Breast epithelium (tissue), 4 donors: ENCODE results near the gene CRYGN. TPM values are rescaled to one million over a fixed set of nuclear protein-coding genes. Genes with fewer than 3 reads are reported as not detected.

Experiments
- DNase-seq, 2 donors: peaks; one replicate each; pipeline ENCODE4 v3.0.0-alpha.2; 2019; ENCODE audit warnings: low spot score in 2 of 2
- H3K27ac ChIP-seq, 2 donors: fragments of 200-600 bp; sonication (generic) in 1 of 2; one replicate each; pipeline ENCODE4 v1.5.1; 2016 to 2019; ENCODE audit warnings: mild to moderate bottlenecking in 1 of 2
- H3K27me3 ChIP-seq, 2 donors: fragments of 200-600 bp; sonication (generic) in 1 of 2; one replicate each; pipeline versions ENCODE4 v1.5.1 to v1.6.0; 2017 to 2019; ENCODE audit warnings: control low read depth in 1 of 2, mild to moderate bottlenecking in 1 of 2
- H3K36me3 ChIP-seq: fragments of 200-600 bp; one replicate; pipeline ENCODE4 v1.5.1; 2019
- H3K4me1 ChIP-seq, 2 donors: fragments of 200-600 bp; sonication (generic); one replicate each; pipeline ENCODE4 v1.5.1; 2016 to 2019; ENCODE audit warnings: control low read depth in 1 of 2
- H3K4me3 ChIP-seq, 3 donors: fragments of 200-600 bp; sonication (generic); 1 replicate in 2 of 3; 2 replicates in 1 of 3; pipeline ENCODE4 v1.5.1; 2016 to 2019; ENCODE audit warnings: mild to moderate bottlenecking in 3 of 3, moderate library complexity in 2 of 3
- H3K9me3 ChIP-seq, 2 donors: fragments of 200-600 bp; sonication (generic) in 1 of 2; one replicate each; pipeline ENCODE4 v1.5.1; 2016 to 2019; ENCODE audit warnings: control low read depth in 1 of 2
- POLR2A ChIP-seq: fragments of 450-650 bp; IDR thresholded peaks from one replicate; pipeline ENCODE4 v1.6.1; 2016; ENCODE audit warnings: antibody characterized with exemption, mild to moderate bottlenecking, moderate library complexity
- POLR2AphosphoS5 ChIP-seq, 3 donors: sonication (generic); formaldehyde crosslinking; IDR thresholded peaks; one replicate each; pipeline ENCODE4 v1.6.1; 2017; ENCODE audit warnings: antibody characterized with exemption in 3 of 3
- intact Hi-C: fragments of 100-400 bp; cut with DNase I; formaldehyde crosslinking; loops from one replicate; pipeline ENCODE4 v1.15.1; 2023; ENCODE audit warnings: low total_unique reads
- total RNA-seq, 3 donors: library from RNA; depleted of rRNA; stranded (reverse); fragments of >200 nt; gene quantifications; one replicate each; pipeline ENCODE4 v1.1.0, GENCODE V29; 2016
- TF ChIP-seq, protein P1 (sequence below), 3 donors: fragments of 450-650 bp; IDR thresholded peaks; one replicate each; pipeline ENCODE4 v1.5.1; 2016 to 2017; ENCODE audit warnings: antibody characterized with exemption in 3 of 3, mild to moderate bottlenecking in 3 of 3, moderate library complexity in 3 of 3

The CRYGN gene
- total RNA-seq, 3 donors from 2014 or later, result 0.98 to 1.3 TPM; not detected in 1

DNA sequence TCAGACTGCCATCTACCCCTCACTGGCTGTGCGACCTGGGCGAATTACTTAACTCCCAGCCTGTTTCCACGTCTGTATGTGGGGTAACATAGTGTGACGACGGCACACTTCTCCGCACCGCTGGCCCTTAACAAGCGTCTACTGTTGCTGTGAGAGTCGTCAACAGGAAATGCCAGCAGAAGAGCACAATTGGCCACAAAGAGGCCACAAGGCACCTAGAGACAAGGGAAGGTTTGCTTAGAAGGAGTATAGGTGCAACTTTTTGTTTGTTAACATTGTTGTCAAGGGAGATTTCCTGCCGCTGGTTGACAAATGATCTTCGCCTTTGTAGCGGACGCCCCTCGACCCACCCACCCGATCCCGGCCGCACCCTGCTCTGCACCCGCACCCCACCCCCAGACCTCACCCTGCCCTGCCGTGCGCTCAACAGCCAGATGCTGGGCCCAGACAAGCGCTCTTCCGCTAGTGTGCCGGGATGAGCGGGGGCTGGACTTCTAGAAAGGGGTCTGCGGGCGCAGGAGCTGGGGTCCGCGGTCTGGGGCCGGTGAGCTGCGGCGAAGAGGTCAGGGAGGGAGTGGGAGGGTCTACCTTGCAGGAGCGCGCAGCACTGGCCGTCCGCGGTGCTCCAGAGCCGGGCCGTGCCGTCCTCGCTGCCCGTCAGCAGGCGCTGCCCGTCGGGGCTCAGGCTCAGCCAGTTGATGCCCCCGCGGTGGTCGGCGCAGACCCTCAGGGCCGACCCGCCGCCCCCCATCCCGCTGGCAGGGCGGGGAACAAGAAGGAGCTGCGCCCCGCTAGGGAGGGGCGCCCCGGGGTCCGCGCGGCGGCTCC lies 30.9 kb downstream of the CRYGN start:
- TF ChIP-seq, protein P1, sequence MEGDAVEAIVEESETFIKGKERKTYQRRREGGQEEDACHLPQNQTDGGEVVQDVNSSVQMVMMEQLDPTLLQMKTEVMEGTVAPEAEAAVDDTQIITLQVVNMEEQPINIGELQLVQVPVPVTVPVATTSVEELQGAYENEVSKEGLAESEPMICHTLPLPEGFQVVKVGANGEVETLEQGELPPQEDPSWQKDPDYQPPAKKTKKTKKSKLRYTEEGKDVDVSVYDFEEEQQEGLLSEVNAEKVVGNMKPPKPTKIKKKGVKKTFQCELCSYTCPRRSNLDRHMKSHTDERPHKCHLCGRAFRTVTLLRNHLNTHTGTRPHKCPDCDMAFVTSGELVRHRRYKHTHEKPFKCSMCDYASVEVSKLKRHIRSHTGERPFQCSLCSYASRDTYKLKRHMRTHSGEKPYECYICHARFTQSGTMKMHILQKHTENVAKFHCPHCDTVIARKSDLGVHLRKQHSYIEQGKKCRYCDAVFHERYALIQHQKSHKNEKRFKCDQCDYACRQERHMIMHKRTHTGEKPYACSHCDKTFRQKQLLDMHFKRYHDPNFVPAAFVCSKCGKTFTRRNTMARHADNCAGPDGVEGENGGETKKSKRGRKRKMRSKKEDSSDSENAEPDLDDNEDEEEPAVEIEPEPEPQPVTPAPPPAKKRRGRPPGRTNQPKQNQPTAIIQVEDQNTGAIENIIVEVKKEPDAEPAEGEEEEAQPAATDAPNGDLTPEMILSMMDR (IDR thresholded peaks at IDR 0.05), result no peak
- TF ChIP-seq POLR2A (no peak), POLR2AphosphoS5 (IDR thresholded peaks at IDR 0.05) (peak in 2 of 3 donors; percentile 61 to 80)
- intact Hi-C loops, result no loop called here
- Histone ChIP-seq H3K4me1 (peaks cover 4 to 11% of the 10 kb centered on the region in 2 donors), H3K36me3 (no peaks in the 10 kb centered on the region), H3K27me3 (peaks cover 0 to 17% of the 10 kb centered on the region in 2 donors), H3K4me3 (peak overlapping the region; percentile 59 to 95 (median 77)), H3K9me3 (no peaks in the 10 kb centered on the region), H3K27ac (peak overlapping the region; percentile 91 to 92)
- peak in 1 of 2 donors; percentile 82 for DNase-seq

GRCh38 chr7:151408498-151408838 lies 31.5 kb downstream of the CRYGN start:
- peak overlapping the region; percentile 59 to 95 (median 77) for H3K4me3 ChIP-seq

DNA sequence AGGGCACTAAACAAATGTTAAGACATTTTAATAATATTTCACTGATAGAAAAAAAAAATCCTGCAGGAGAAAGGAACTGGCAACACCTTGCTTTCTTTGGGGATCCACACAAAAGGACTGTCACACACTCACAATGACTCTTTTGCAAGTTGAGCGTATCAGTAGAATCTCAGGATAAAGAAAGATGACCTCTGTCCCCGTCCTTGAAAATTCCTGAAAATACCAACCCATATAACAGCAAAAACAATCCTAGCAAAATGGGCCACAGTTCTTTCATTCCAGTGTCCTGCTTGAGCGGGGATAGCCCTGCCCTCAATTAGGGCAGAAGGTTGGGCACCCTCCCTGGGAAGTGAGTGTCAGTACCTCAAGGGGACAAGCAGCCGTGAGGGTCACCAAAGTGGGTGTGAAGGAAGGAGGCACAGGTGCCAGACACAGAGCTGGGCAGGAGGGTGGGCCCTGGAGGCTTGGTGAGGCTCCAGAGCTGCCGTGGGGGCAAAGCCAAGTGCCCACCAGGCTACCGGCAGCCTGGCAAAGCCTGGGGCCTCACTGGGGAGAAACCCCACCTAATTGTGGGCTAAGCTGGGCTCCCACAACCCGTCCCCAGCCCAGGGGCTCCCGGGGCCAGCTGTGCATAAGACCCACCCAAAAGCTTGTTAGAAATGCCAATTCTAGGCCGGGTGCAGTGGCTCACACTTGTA lies 32.9 kb downstream of the CRYGN start:
- H3K4me1 ChIP-seq, result peaks cover 4 to 11% of the 10 kb centered on the region in 2 donors
- peak overlapping the region; percentile 57 to 92 for H3K27ac ChIP-seq
- TF ChIP-seq POLR2A (no peak), POLR2AphosphoS5 (IDR thresholded peaks at IDR 0.05) (no peak)
- TF ChIP-seq, protein P1 (IDR thresholded peaks at IDR 0.05), result no peak
- intact Hi-C loops, result no loop called here
- peaks cover 0 to 17% of the 10 kb centered on the region in 2 donors for H3K27me3 ChIP-seq
- H3K9me3 ChIP-seq, result no peaks in the 10 kb centered on the region
- peak overlapping the region in 2 of 3 donors; percentile 12 to 77 for H3K4me3 ChIP-seq
- H3K36me3 ChIP-seq, result no peaks in the 10 kb centered on the region
- no peak for DNase-seq

More at GRCh38 chr7:151408498-151408838, 31.5 kb downstream of the CRYGN start:
- TF ChIP-seq, protein P1 (IDR thresholded peaks at IDR 0.05), result no peak
- no peak for TF ChIP-seq POLR2A
- TF ChIP-seq POLR2AphosphoS5 (IDR thresholded peaks at IDR 0.05), result no peak
- peaks cover 4 to 11% of the 10 kb centered on the region in 2 donors for H3K4me1 ChIP-seq
- no peaks in the 10 kb centered on the region for H3K36me3 ChIP-seq
- H3K9me3 ChIP-seq, result no peaks in the 10 kb centered on the region
- no peak for DNase-seq
- H3K27ac ChIP-seq, result peak overlapping the region; percentile 91 to 92
- intact Hi-C loops, result no loop called here
- peaks cover 0 to 17% of the 10 kb centered on the region in 2 donors for H3K27me3 ChIP-seq

GRCh38 chr7:151406051-151406875 lies 33.7 kb downstream of the CRYGN start:
- Histone ChIP-seq H3K27me3 (peaks cover 0 to 17% of the 10 kb centered on the region in 2 donors), H3K9me3 (no peaks in the 10 kb centered on the region), H3K27ac (peak overlapping the region; percentile 2 to 92), H3K36me3 (no peaks in the 10 kb centered on the region), H3K4me3 (peak overlapping the region in 1 of 3 donors; percentile 15), H3K4me1 (peaks cover 4 to 11% of the 10 kb centered on the region in 2 donors)
- DNase-seq, result no peak
- intact Hi-C loops, result no loop called here
- TF ChIP-seq POLR2A (no peak), POLR2AphosphoS5 (IDR thresholded peaks at IDR 0.05) (no peak)
- TF ChIP-seq, protein P1 (IDR thresholded peaks at IDR 0.05), result no peak
